Measurements from ENCODE around the gene GSTA3. TPM values are rescaled to one million over a fixed set of nuclear protein-coding genes. Genes with fewer than 3 reads are reported as not detected.

The GSTA3 gene
- total and polyA plus RNA-seq, 2 of the 13 experiments (the other 11 are each of a cell fraction or from before 2014, with no cell fraction given) = not detected

DNA sequence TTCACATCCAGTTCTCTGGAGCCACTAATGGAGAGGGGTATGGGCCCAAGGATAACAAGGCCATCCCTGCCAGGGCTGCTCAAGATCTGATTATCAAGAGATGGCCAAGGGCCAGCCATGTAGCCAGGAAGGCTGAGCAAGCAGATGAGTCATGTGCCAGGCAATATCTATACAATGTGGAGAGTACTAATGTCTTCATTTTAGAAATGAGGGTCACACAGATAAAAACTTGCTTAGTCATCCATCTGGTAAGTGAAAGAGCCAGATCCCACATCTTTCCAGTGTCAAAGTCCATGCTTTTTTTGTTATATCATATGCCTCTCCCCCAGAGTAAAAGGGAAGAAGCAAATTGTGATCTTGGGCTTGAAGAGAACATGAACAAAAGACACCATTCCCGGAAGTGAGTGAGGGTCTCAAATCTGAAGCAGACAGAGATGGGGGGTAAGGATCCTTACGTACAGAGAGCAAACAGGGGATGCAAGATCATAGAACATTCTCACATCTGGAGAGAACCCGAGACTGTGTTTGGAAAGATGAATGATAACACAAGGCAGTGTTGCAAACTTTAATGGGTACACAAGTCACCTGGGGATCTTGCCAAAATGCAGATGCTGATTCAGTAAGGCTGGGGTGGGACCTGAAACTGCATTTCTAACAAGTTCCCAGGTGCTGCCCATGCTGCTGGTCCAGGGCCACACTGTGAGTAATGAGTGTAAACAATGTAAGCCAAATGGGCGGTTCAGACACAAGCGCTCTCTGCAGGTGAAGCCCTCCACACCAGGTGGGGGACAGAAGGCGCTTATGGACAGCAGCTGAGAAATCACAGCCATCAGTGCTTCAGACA is 20.0 kb upstream of the GSTA3 start (continued):
- TF ChIP-seq HDAC6 (IDR thresholded peaks at IDR 0.05; ENCODE audit: low read depth, low read length) = no peak
- no peak for TF ChIP-seq MTA3 (CRISPR knock-in tag; IDR thresholded peaks at IDR 0.05)
- TF ChIP-seq POLR2G (IDR thresholded peaks at IDR 0.05; ENCODE audit: low read depth, low read length) = no peak
- 0 out of 2 replicates have a peak, but pooled peaks have one; percentile 71 for TF ChIP-seq DNMT3B (CRISPR knock-in tag; conservative IDR thresholded peaks at IDR 0.05)
- no peak for TF ChIP-seq MAZ (IDR thresholded peaks at IDR 0.05; ENCODE audit: borderline replicate concordance, low read depth, low read length)
- peak; percentile 35; the same call in 1 of the 2 replicates for TF ChIP-seq MAZ (CRISPR knock-in tag; IDR thresholded peaks at IDR 0.05; ENCODE audit: low read depth)
- no peak for TF ChIP-seq ZNF615 (CRISPR knock-in tag; IDR thresholded peaks at IDR 0.05; ENCODE audit: borderline replicate concordance)
- TF ChIP-seq ZNF224 (CRISPR knock-in tag; IDR thresholded peaks at IDR 0.05) = no peak
- TF ChIP-seq MAFF (IDR thresholded peaks at IDR 0.05; ENCODE audit: low read depth, low read length) = peak; percentile 62

DNA sequence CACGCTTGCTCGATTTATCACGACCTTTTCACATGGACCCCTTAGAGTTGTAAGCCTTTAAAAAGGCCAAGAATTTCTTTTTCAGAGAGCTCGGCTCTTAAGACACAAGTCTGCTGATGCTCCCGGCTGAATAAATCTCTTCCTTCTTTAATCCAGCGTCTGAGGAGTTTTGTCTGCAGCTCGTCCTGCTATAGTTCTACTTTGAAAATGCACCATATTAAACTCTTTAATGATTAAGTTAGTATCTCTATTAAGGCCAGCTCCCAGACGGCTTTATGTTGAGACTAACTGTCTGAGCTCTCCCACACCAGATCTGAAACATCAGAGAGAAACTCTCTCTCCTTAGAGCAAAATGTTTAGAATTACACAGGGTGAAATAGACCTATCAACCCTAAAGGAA is 18.0 kb upstream of the GSTA3 start:
- DNase-seq (ENCODE audit: low spot score) (no peak), ATAC-seq (no peak), FAIRE-seq (no peak)
- Histone ChIP-seq H3K36me3 (replicated peaks in 1 of 2; ENCODE audit: control insufficient read depth in 1 of 2, insufficient read depth in 2 of 2, low read length in 2 of 2) (no peaks in the 10 kb centered on the region), H3K79me2 (ENCODE audit: insufficient read depth, low read length) (no peaks in the 10 kb centered on the region), H3K4me1 (ENCODE audit: insufficient read depth, low read length) (peaks cover 20% of the 10 kb centered on the region), H4K20me1 (ENCODE audit: insufficient read depth, low read length) (no peaks in the 10 kb centered on the region), H3K4me2 (ENCODE audit: low read depth, low read length) (no peak overlapping the region), H2AFZ (ENCODE audit: low read length) (no peak overlapping the region), H3K9me3 (ENCODE audit: low read length) (no peaks in the 10 kb centered on the region), H3K27ac (ENCODE audit: extremely low read length, insufficient read depth, low read length) (no peak overlapping the region), H3K4me3 (replicated peaks in 1 of 3; ENCODE audit: insufficient read depth in 1 of 3, low read depth in 2 of 3, low read length in 3 of 3) (no peak overlapping the region), H3K9ac (ENCODE audit: insufficient read depth, low read depth, low read length) (no peak overlapping the region), H3K27me3 (ENCODE audit: control insufficient read depth in 1 of 2, insufficient read depth in 2 of 2, low read length in 2 of 2) (no peaks in the 10 kb centered on the region; a peak in 1 of 5 replicates)
- no TSS peak for BruUV-seq (replicated peaks)
- ChIA-PET CTCF (ENCODE audit: low intra/inter-chr PET ratio, low total read pairs) (no interaction called here), POLR2A (no interaction called here)
- intact Hi-C loops (cut with micrococcal nuclease; ENCODE audit: unreplicated experiment) (no loop called here), in situ Hi-C loops (cut with HindIII; ENCODE audit: extremely low pct_ligation_motif_present, low pct_unique_long_range_greater_than_20kb) (no loop called here)
- WGBS (ENCODE audit: low lambda C conversion rate) = 65% methylated on average over 8 of the region's 8 CpGs
- TF ChIP-seq ZNF652 (CRISPR knock-in tag; IDR thresholded peaks at IDR 0.05; ENCODE audit: borderline replicate concordance, low read depth) (no peak), ZNF143 (CRISPR knock-in tag; IDR thresholded peaks at IDR 0.05) (no peak), THAP9 (CRISPR knock-in tag; IDR thresholded peaks at IDR 0.05; ENCODE audit: borderline replicate concordance) (no peak), TIGD3 (CRISPR knock-in tag; IDR thresholded peaks at IDR 0.05; ENCODE audit: borderline replicate concordance) (no peak), SNRNP70 (IDR thresholded peaks at IDR 0.05; ENCODE audit: low read depth, low read length) (no peak), FOXC1 (CRISPR knock-in tag; IDR thresholded peaks at IDR 0.05; ENCODE audit: borderline replicate concordance) (no peak), FOXO4 (CRISPR knock-in tag; conservative IDR thresholded peaks at IDR 0.05) (no peak)
- TF ChIP-seq, protein P1, sequence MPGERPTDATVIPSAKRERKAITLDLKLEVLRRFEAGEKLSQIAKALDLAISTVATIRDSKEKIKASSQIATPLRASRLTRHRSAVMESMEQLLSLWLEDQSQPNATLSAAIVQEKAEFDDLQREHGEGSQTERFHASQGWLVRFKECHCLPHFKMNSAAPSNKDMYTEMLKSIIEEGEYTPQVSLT (CRISPR knock-in tag; IDR thresholded peaks at IDR 0.05; ENCODE audit: borderline replicate concordance, low read depth) = no peak

Data from HepG2 (cell line).